Activated naive CD4-positive, alpha-beta T cell (primary cell): ENCODE measurements around the gene C16orf78.

Experiments used
- DNase-seq, 4 experiments: peaks; one replicate each; lab custom pipeline; 2025; lab: John Stamatoyannopoulos, UW

C16orf78 gene

GRCh38 chr16:49373504-49373903 lies at the start of gene C16orf78:
TSS of gene C16orf78 (plus strand) at chr16:49373804. CDS start at chr16:49373940, 136 bp downstream.
- no peak for DNase-seq

GRCh38 chr16:49324703-49325102 lies 48.9 kb upstream of the C16orf78 start:
- no peak for DNase-seq

GRCh38 chr16:49327466-49327865 lies 46.1 kb upstream of the C16orf78 start:
- no peak for DNase-seq

GRCh38 chr16:49328325-49328724 lies 45.3 kb upstream of the C16orf78 start:
- DNase-seq: no peak

GRCh38 chr16:49330562-49331201 lies 42.9 kb upstream of the C16orf78 start:
- no peak for DNase-seq

GRCh38 chr16:49332589-49333258 lies 40.9 kb upstream of the C16orf78 start:
- no peak for DNase-seq

GRCh38 chr16:49333259-49333597 lies 40.4 kb upstream of the C16orf78 start:
- DNase-seq: no peak

- DNase-seq: no peak
These were observed 37.8 kb upstream of the C16orf78 start for GRCh38 chr16:49335828-49336227.

- DNase-seq: no peak
These were observed 37.0 kb upstream of the C16orf78 start for GRCh38 chr16:49336581-49336980.

GRCh38 chr16:49337814-49338350 lies 35.7 kb upstream of the C16orf78 start:
- DNase-seq: no peak

- no peak for DNase-seq
These were observed 34.9 kb upstream of the C16orf78 start for GRCh38 chr16:49338611-49339265.

GRCh38 chr16:49340466-49340865 lies 33.1 kb upstream of the C16orf78 start:
- DNase-seq: no peak

- no peak for DNase-seq
These were observed 31.9 kb upstream of the C16orf78 start for GRCh38 chr16:49341706-49342105.

- no peak for DNase-seq
These were observed 31.0 kb upstream of the C16orf78 start for GRCh38 chr16:49342336-49343265.

- no peak for DNase-seq
These were observed 30.3 kb upstream of the C16orf78 start for GRCh38 chr16:49343291-49343690.

- no peak for DNase-seq
These were observed 29.2 kb upstream of the C16orf78 start for GRCh38 chr16:49344401-49344800.

- no peak for DNase-seq
These were observed 27.8 kb upstream of the C16orf78 start for GRCh38 chr16:49345829-49346228.

- DNase-seq: no peak
These were observed 27.1 kb upstream of the C16orf78 start for GRCh38 chr16:49346459-49346858.

GRCh38 chr16:49347476-49347875 lies 26.1 kb upstream of the C16orf78 start:
- no peak for DNase-seq

- no peak for DNase-seq
These were observed 25.0 kb upstream of the C16orf78 start for GRCh38 chr16:49348408-49349176.
